GM12878 (cell line): Measurements from ENCODE around the gene SLC26A8. TPM values are rescaled to one million over a fixed set of nuclear protein-coding genes. Genes with fewer than 3 reads are reported as not detected.

Experiments
- ATAC-seq: fragments of 200-7000 bp; cut with Tn5 transposase; 3 replicates; pipeline ENCODE4 v1.9.1; 2020; ENCODE audit warnings: mild to moderate bottlenecking, moderate library complexity
- BruUV-seq: library from RNA; stranded (reverse); fragments of 400-500 nt; replicated peaks from 2 replicates; lab custom pipeline; 2021; lab: Mats Ljungman, UMichigan
- CTCF ChIA-PET: fragments of 300-600 bp; sonication (Branson Sonifier 250); formaldehyde crosslinking; extraction: SDS; loops from one replicate; lab custom pipeline; 2021; ENCODE audit warnings: inconsistent platforms; lab: Yijun Ruan, JAX
- POLR2A ChIA-PET: fragments of 350-600 bp; formaldehyde crosslinking; extraction: SDS; loops from one replicate; lab custom pipeline; 2021; ENCODE audit warnings: inconsistent platforms; lab: Charles Lee
- RAD21 ChIA-PET: fragments of 300-600 bp; sonication (Branson Sonifier 250); formaldehyde crosslinking; loops from one replicate; lab custom pipeline; 2023; ENCODE audit warnings: antibody characterized with exemption; ENCODE audit not compliant: unreplicated experiment; lab: Charles Lee
- SMC1A ChIA-PET: fragments of 300-600 bp; sonication (Branson Sonifier 250); formaldehyde crosslinking; loops from one replicate; lab custom pipeline; 2023; ENCODE audit not compliant: unreplicated experiment, uncharacterized antibody; lab: Charles Lee
- DNase-seq: peaks from one replicate; pipeline ENCODE4 v3.0.0-alpha.2; 2011; ENCODE audit warnings: low read depth, low spot score
- FAIRE-seq: peaks from 3 replicates; lab custom pipeline; 2011; peaks lifted over from hg19 to GRCh38; lab: Jason Lieb, UNC
- H2AFZ ChIP-seq: 2 replicates; pipeline ENCODE4 v1.6.0; 2011; ENCODE audit warnings: low read depth, low read length, control low read depth; ENCODE audit not compliant: control insufficient read depth
- H3K27ac ChIP-seq: 2 replicates; pipeline ENCODE4 v1.5.1; 2011; ENCODE audit warnings: control low read depth; ENCODE audit not compliant: control insufficient read depth, insufficient read depth
- H3K27me3 ChIP-seq, 2 experiments: replicated peaks in 1 of 2; 2 replicates each; pipeline versions ENCODE4 v1.6.0 to v1.6.1; 2011; ENCODE audit warnings: low read length in 1 of 2; ENCODE audit not compliant: control insufficient read depth in 2 of 2, insufficient read depth in 2 of 2
- H3K36me3 ChIP-seq, 2 experiments: 2 replicates each; pipeline ENCODE4 v1.5.1; 2011; ENCODE audit warnings: low read length in 1 of 2; ENCODE audit not compliant: control insufficient read depth in 2 of 2, insufficient read depth in 2 of 2
- H3K4me1 ChIP-seq: 2 replicates; pipeline ENCODE4 v1.6.1; 2011; ENCODE audit warnings: mild to moderate bottlenecking, low read length, moderate library complexity, mixed read lengths; ENCODE audit not compliant: control insufficient read depth, insufficient read depth
- H3K4me2 ChIP-seq: 2 replicates; pipeline ENCODE4 v1.6.0; 2011; ENCODE audit warnings: control low read depth; ENCODE audit not compliant: control insufficient read depth, insufficient read depth
- H3K4me3 ChIP-seq: fragments of 200-600 bp; sonication (generic); 2 replicates; pipeline ENCODE4 v1.5.1; 2016
- H3K79me2 ChIP-seq: 2 replicates; pipeline ENCODE4 v1.6.0; 2011; ENCODE audit warnings: low read length; ENCODE audit not compliant: control insufficient read depth, insufficient read depth
- H3K9ac ChIP-seq: 2 replicates; pipeline ENCODE4 v1.8.0; 2011; ENCODE audit warnings: low read length, control low read depth, mixed read lengths; ENCODE audit not compliant: control insufficient read depth, insufficient read depth
- H3K9me3 ChIP-seq: replicated peaks from 3 replicates; pipeline ENCODE4 v1.5.1; 2011; ENCODE audit warnings: mild to moderate bottlenecking, low read length; ENCODE audit not compliant: control insufficient read depth, insufficient read depth
- H4K20me1 ChIP-seq: 2 replicates; pipeline ENCODE4 v1.6.0; 2011; ENCODE audit not compliant: control insufficient read depth, insufficient read depth
- EGR1 ChIP-seq, 2 experiments: IDR thresholded peaks; 1 replicate in 1 of 2; 2 replicates in 1 of 2; pipeline ENCODE4 v1.6.1; 2011 to 2012; ENCODE audit warnings: low read depth in 2 of 2, low read length in 2 of 2, borderline replicate concordance in 1 of 2, mild to moderate bottlenecking in 1 of 2, moderate library complexity in 1 of 2
- ESRRA ChIP-seq: IDR thresholded peaks from 2 replicates; pipeline ENCODE4 v1.6.1; 2012; ENCODE audit warnings: mild to moderate bottlenecking, low read length, improper control_type of control experiment
- ETV6 ChIP-seq, 2 experiments: fragments of 450-650 bp in 1 of 2; IDR thresholded peaks in 1 of 2; conservative IDR thresholded peaks in 1 of 2; 2 replicates each; pipeline ENCODE4 v1.6.1; 2014; ENCODE audit warnings: antibody characterized with exemption in 1 of 2, borderline replicate concordance in 1 of 2, low read depth in 1 of 2, mild to moderate bottlenecking in 1 of 2, moderate library complexity in 1 of 2
- IRF4 ChIP-seq: IDR thresholded peaks from 2 replicates; pipeline ENCODE4 v1.6.1; 2011; ENCODE audit warnings: low read depth, low read length
- MYC ChIP-seq: IDR thresholded peaks from 2 replicates; pipeline ENCODE4 v1.6.1; 2011; ENCODE audit warnings: mild to moderate bottlenecking, low read length, moderate library complexity, inconsistent platforms; ENCODE audit not compliant: insufficient read depth, insufficient replicate concordance, insufficient read length, severe bottlenecking
- NR2C1 ChIP-seq: fragments of 450-650 bp; IDR thresholded peaks from 2 replicates; pipeline ENCODE4 v1.6.1; 2017; ENCODE audit warnings: antibody characterized with exemption, mild to moderate bottlenecking, moderate library complexity
- SMAD1 ChIP-seq: fragments of 450-650 bp; IDR thresholded peaks from 2 replicates; pipeline ENCODE4 v1.6.1; 2018; ENCODE audit warnings: mild to moderate bottlenecking, low read depth; ENCODE audit not compliant: partially characterized antibody
- SMARCA5 ChIP-seq: fragments of 450-650 bp; IDR thresholded peaks from 2 replicates; pipeline ENCODE4 v1.6.1; 2017; ENCODE audit warnings: mild to moderate bottlenecking
- SP1 ChIP-seq: IDR thresholded peaks from one replicate; pipeline ENCODE4 v1.6.1; 2011; ENCODE audit warnings: low read depth, low read length
- YY1 ChIP-seq: IDR thresholded peaks from 2 replicates; pipeline ENCODE4 v1.6.1; 2011; ENCODE audit warnings: low read depth, mild to moderate bottlenecking, low read length
- ZNF207 ChIP-seq: fragments of 450-650 bp; IDR thresholded peaks from 2 replicates; pipeline ENCODE4 v1.6.1; 2014; ENCODE audit warnings: antibody characterized with exemption, mild to moderate bottlenecking, borderline replicate concordance
- ZNF384 ChIP-seq: IDR thresholded peaks from 2 replicates; pipeline ENCODE4 v1.6.1; 2012; ENCODE audit warnings: low read depth, mild to moderate bottlenecking, low read length, improper control_type of control experiment, borderline replicate concordance
- ZSCAN29 ChIP-seq: fragments of 450-650 bp; IDR thresholded peaks from 2 replicates; pipeline ENCODE4 v1.6.1; 2017; ENCODE audit warnings: mild to moderate bottlenecking, moderate library complexity
- WGBS: methylation state at CpG from one replicate; pipeline ENCODE4 v1.1.6; 2016; ENCODE audit warnings: low lambda C conversion rate; ENCODE audit not compliant: insufficient replicate concordance, insufficient coverage; ENCODE audit errors: missing lambda C conversion rate; 5-methylcytosine and 5-hydroxymethylcytosine counted together
- in situ Hi-C: fragments of 300-500 bp; cut with MboI; formaldehyde crosslinking; loops from 9 replicates; pipeline ENCODE4 v1.14.3; 2018; ENCODE audit warnings: mixed read lengths
- intact Hi-C: fragments of 100-400 bp; cut with micrococcal nuclease; formaldehyde crosslinking; loops from one replicate; pipeline ENCODE4 v1.14.2; 2022; ENCODE audit not compliant: unreplicated experiment
- polyA plus RNA-seq, 11 experiments: library from polyadenylated mRNA; depleted of rRNA in 4 of 11; unstranded in 6 of 11; stranded (reverse) in 5 of 11; fragments of >200 nt; fragmentation: Nextera tagmentation in 4 of 11; fragmentation: Illumina TruSeq in 1 of 11; extraction: Ambion mirVana in 4 of 11; extraction: Trizol in 1 of 11; gene quantifications; 1 replicate in 1 of 11; 2 replicates in 10 of 11; pipeline versions ENCODE4 v1.2.1 to v1.2.3, GENCODE V29; 2011 to 2016; ENCODE audit warnings: inconsistent platforms in 2 of 11, missing spikeins in 2 of 11, low read depth in 1 of 11
- total RNA-seq, 4 experiments: library from RNA; depleted of rRNA in 3 of 4; stranded (reverse); fragments of >200 nt in 3 of 4; fragmentation: Illumina TruSeq in 1 of 4; extraction: Trizol in 1 of 4; gene quantifications; 2 replicates each; pipeline versions ENCODE4 v1.2.1 to v1.2.3, GENCODE V29; 2013 to 2021
- TF ChIP-seq, protein P1 (sequence below): fragments of 450-650 bp; IDR thresholded peaks from 2 replicates; pipeline ENCODE4 v1.6.1; 2018; ENCODE audit warnings: mild to moderate bottlenecking, low read depth, moderate library complexity; ENCODE audit not compliant: partially characterized antibody

Gene SLC26A8
- total and polyA plus RNA-seq, 10 of the 15 experiments (the other 5 are each of a cell fraction or from before 2014, with no cell fraction given): 0.09 to 0.95 (median 0.27) TPM; not detected in 2

DNA sequence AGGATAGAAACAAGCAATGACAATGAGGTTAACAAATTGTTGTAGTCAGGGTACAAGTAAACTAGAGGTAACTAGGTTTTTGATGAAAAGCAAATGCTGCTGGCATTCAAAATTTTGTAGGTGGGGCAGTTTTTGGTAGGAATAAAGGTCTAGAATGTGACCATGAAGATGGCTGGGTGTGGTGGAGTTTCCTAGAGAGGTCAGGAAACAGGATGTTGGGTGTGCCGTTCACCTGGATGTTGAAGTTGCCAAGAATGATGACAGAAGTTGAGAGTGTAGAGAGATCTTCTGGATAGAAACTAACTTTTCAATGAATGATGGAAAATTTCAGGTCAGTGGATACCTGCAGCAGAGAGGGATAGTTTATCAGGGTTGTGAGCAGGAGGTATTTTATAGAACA, 25.9 kb upstream of the SLC26A8 start:
- Histone ChIP-seq H3K27me3 (no peaks in the 10 kb centered on the region), H3K4me2 (no peak overlapping the region), H2AFZ (no peak overlapping the region), H3K27ac (no peak overlapping the region), H3K79me2 (peaks cover 43% of the 10 kb centered on the region), H3K36me3 (peaks cover 2 to 7% of the 10 kb centered on the region in 2 experiments; a peak in 3 of 4 replicates), H4K20me1 (peaks cover 2% of the 10 kb centered on the region; the same call in 1 of the 2 replicates), H3K4me3 (no peak overlapping the region), H3K4me1 (peaks cover 3% of the 10 kb centered on the region; the same call in 1 of the 2 replicates), H3K9ac (no peak overlapping the region), H3K9me3 (no peaks in the 10 kb centered on the region)
- in situ Hi-C loops (no loop called here), intact Hi-C loops (no loop called here)
- no peak for FAIRE-seq
- ChIA-PET POLR2A (no interaction called here), SMC1A (no interaction called here), RAD21 (no interaction called here), CTCF (no interaction called here)
- no peak for ATAC-seq
- TF ChIP-seq SP1 (no peak), SMAD1 (no peak), ESRRA (no peak), MYC (no peak), EGR1 (IDR thresholded peaks at IDR 0.05; ENCODE audit: borderline replicate concordance in 1 of 2, low read depth in 2 of 2, low read length in 2 of 2) (no peak)
- BruUV-seq: no TSS peak
- no peak for DNase-seq
- 0% methylated on average over 1 of the region's 1 CpG for WGBS

DNA sequence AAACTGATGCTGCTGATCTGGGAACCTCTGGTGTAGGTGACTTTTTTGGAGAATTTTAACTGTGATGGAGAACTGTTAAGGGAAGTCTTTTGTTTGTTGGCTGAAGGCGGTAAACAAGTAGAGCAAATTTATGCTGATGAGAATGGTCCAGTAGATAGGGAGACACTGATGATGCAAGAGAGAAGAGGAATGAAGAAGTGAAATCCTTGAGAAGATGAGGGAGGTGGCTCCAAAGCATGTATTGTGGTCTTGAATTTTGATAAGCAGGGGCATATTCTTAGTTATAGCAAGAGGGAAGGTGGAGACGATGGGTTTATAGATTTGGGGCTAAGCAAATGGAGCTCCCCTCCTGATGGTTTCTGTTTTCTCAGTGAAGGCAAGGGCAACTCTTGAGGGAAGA, 25.1 kb upstream of the SLC26A8 start:
- ATAC-seq: no peak
- TF ChIP-seq, protein P1, sequence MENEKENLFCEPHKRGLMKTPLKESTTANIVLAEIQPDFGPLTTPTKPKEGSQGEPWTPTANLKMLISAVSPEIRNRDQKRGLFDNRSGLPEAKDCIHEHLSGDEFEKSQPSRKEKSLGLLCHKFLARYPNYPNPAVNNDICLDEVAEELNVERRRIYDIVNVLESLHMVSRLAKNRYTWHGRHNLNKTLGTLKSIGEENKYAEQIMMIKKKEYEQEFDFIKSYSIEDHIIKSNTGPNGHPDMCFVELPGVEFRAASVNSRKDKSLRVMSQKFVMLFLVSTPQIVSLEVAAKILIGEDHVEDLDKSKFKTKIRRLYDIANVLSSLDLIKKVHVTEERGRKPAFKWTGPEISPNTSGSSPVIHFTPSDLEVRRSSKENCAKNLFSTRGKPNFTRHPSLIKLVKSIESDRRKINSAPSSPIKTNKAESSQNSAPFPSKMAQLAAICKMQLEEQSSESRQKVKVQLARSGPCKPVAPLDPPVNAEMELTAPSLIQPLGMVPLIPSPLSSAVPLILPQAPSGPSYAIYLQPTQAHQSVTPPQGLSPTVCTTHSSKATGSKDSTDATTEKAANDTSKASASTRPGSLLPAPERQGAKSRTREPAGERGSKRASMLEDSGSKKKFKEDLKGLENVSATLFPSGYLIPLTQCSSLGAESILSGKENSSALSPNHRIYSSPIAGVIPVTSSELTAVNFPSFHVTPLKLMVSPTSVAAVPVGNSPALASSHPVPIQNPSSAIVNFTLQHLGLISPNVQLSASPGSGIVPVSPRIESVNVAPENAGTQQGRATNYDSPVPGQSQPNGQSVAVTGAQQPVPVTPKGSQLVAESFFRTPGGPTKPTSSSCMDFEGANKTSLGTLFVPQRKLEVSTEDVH: no peak
- TF ChIP-seq SMARCA5 (no peak), ETV6 (conservative IDR thresholded peaks at IDR 0.05 in 1 of 2, IDR thresholded peaks at IDR 0.05 in 1 of 2; ENCODE audit: borderline replicate concordance in 1 of 2, low read depth in 1 of 2) (no peak), ZNF384 (no peak), IRF4 (no peak), ZSCAN29 (no peak), YY1 (no peak), ZNF207 (no peak), NR2C1 (no peak)

More for the DNA sequence above, 25.1 kb upstream of the SLC26A8 start:
- H3K27ac ChIP-seq: no peak overlapping the region
- intact Hi-C loops: no loop called here
- no TSS peak for BruUV-seq
- H3K27me3 ChIP-seq: no peaks in the 10 kb centered on the region
- WGBS: 87% methylated on average over 2 of the region's 2 CpGs
- in situ Hi-C loops: no loop called here
- ChIA-PET POLR2A (interaction anchor here (1.0 kb wide), 1 partner anchor 11 kb away, joined by 4 read pairs; no protein-coding TSS in a partner anchor), SMC1A (interaction anchor here (0.6 kb wide), 1 partner anchor 1159 kb away, joined by 3 read pairs; no protein-coding TSS in a partner anchor), CTCF (no interaction called here), RAD21 (no interaction called here)
- peaks cover 3% of the 10 kb centered on the region; the same call in 1 of the 2 replicates for H3K4me1 ChIP-seq
- no peaks in the 10 kb centered on the region for H3K9me3 ChIP-seq
- peaks cover 0 to 5% of the 10 kb centered on the region in 2 experiments; a peak in 3 of 4 replicates for H3K36me3 ChIP-seq
- no peak overlapping the region for H3K9ac ChIP-seq
- no peak overlapping the region for H2AFZ ChIP-seq
- H3K4me3 ChIP-seq: no peak overlapping the region
- peaks cover 2% of the 10 kb centered on the region; the same call in 1 of the 2 replicates for H4K20me1 ChIP-seq
- FAIRE-seq (no peak), DNase-seq (no peak)
- peaks cover 47% of the 10 kb centered on the region for H3K79me2 ChIP-seq
- H3K4me2 ChIP-seq: no peak overlapping the region
